ENCODE measurements around the gene COL15A1. TPM values are rescaled to one million over a fixed set of nuclear protein-coding genes. Genes with fewer than 3 reads are reported as not detected.
A peak's percentile ranks its signal among the peaks of the same experiment; 100 is the strongest.

The COL15A1 gene
- total and polyA plus RNA-seq, 5 donors from 2014 or later = 0.03 to 0.10 (median 0.06) TPM; not detected in 2

DNA sequence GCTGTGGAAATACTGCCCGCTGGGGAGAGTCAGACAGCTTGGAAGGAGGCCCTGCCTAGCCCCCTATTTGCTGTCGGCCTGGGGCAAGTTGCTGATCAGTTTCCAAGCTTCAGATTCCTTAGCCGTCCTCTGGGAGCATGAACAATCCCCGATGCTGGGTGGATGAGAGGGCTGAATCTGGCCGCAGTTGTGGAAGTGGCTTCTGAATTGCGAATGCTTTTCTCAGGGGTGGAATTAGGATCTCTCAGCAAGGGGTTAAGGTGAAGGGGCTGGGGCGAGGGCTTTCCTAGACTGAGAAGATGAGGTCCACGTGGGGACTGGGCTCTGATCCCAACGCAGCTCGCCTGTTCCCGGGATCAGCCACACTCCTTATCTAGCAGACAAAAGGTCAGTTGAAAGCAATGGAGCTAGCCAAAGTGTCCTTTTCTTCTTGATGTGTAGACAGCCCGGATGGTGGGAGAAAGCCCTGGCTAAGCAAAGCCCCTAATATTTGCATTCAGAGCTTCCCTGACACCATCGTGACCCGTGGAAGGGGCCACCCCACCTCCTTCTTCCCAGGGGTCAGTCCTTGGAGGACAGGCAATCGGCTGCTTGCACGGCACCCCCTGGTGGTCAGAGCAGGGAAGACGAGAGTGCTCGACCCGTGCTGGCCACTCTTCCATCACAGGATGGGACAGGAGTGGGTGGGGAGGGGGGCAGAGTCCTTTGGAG, 54.9 kb downstream of the COL15A1 start:
- H3K27ac ChIP-seq (ENCODE audit: insufficient read depth, low read length, poor library complexity, severe bottlenecking) = no peak overlapping the region

GRCh38 chr9:98999152-98999525, 55.4 kb downstream of the COL15A1 start:
- no peaks in the 10 kb centered on the region for H3K9me3 ChIP-seq (ENCODE audit: control insufficient read depth in 2 of 2, low read length in 2 of 2)
- H3K4me1 Mint-ChIP-seq = peaks cover 6 to 23% (median 15%) of the 10 kb centered on the region in 4 donors
- no peaks in the 10 kb centered on the region for H3K27me3 ChIP-seq (ENCODE audit: control insufficient read depth, insufficient read depth, low read length)
- no peaks in the 10 kb centered on the region for H3K36me3 Mint-ChIP-seq
- no peak overlapping the region for H3K27ac Mint-ChIP-seq
- H3K36me3 ChIP-seq (ENCODE audit: control insufficient read depth, insufficient read depth, low read length) = no peaks in the 10 kb centered on the region
- H3K4me1 ChIP-seq (ENCODE audit: control insufficient read depth, insufficient read depth, low read length, poor library complexity, severe bottlenecking) = peaks cover 8% of the 10 kb centered on the region
- no peak overlapping the region for H3K4me3 ChIP-seq (ENCODE audit: low read depth, low read length)
- no peak for DNase-seq
- H3K4me3 Mint-ChIP-seq = no peak overlapping the region
- no peaks in the 10 kb centered on the region for H3K9me3 Mint-ChIP-seq
- no peak overlapping the region for H3K27ac ChIP-seq (ENCODE audit: insufficient read depth, low read length, poor library complexity, severe bottlenecking)
- H3K27me3 Mint-ChIP-seq = peaks cover 6% of the 10 kb centered on the region
- no peak for ATAC-seq (ENCODE audit: low read depth in 2 of 2)

More for the DNA sequence above, 54.9 kb downstream of the COL15A1 start:
- no peaks in the 10 kb centered on the region for H3K9me3 ChIP-seq (ENCODE audit: control insufficient read depth in 2 of 2, low read length in 2 of 2)
- H3K4me1 Mint-ChIP-seq = peaks cover 6 to 26% (median 15%) of the 10 kb centered on the region in 4 donors
- H3K4me3 ChIP-seq (ENCODE audit: low read depth, low read length) = no peak overlapping the region
- no peaks in the 10 kb centered on the region for H3K36me3 ChIP-seq (ENCODE audit: control insufficient read depth, insufficient read depth, low read length)
- ATAC-seq (ENCODE audit: low read depth in 2 of 2) (peak in 1 of 2 donors; percentile 49), DNase-seq (peak; percentile 16 to 47 (median 26))
- H3K4me1 ChIP-seq (ENCODE audit: control insufficient read depth, insufficient read depth, low read length, poor library complexity, severe bottlenecking) = peaks cover 8% of the 10 kb centered on the region
- no peak overlapping the region for H3K27ac Mint-ChIP-seq
- peaks cover 6% of the 10 kb centered on the region for H3K27me3 Mint-ChIP-seq
- H3K27me3 ChIP-seq (ENCODE audit: control insufficient read depth, insufficient read depth, low read length) = no peaks in the 10 kb centered on the region
- H3K9me3 Mint-ChIP-seq = no peaks in the 10 kb centered on the region
- H3K36me3 Mint-ChIP-seq = no peaks in the 10 kb centered on the region
- H3K4me3 Mint-ChIP-seq = no peak overlapping the region

DNA sequence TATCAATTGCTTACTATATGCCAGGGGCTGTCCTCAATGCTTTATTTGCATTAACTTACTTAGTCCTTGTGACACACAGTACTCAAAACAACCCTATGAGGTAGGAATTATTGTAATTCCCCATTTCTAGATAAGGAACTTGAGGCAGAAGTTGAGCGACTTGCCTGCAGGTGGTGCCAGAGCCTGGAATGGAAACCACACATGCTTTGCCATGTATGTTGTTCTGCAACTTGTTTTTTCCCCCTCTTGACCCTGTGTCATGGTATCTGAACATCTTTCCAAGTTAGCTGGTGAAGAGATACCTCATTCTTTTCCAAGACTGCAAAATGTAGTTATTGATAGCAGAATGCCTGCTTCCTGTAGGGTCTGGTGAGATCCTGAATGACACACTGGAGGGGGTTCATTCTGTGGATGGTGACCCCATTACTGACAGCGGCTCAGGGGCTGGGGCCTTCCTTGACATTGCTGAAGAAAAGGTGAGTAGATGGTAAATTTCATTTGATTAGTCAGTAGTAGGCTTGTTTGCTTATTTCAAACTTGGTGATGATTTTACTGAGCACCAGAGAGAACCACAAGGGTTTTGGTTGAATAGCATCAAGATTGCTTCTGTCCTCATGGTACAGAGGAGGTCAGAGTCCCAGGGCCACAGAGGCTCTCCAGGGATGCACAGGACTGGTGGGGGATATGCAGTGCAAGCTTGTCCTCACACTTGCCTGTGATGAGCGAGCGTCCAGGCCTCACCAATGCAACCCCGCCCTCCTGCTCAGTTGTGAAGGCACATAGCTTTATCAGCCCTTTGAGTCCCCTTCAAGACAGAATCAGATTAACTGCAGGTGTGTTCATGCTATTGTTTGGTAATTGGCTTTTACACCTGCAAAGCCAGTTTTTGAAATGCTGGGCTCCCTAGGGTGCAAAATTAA, 57.0 kb downstream of the COL15A1 start:
- H3K27ac Mint-ChIP-seq = peak overlapping the region in 1 of 3 donors; percentile 63
- Histone ChIP-seq H3K27me3 (ENCODE audit: control insufficient read depth, insufficient read depth, low read length) (no peaks in the 10 kb centered on the region), H3K36me3 (ENCODE audit: control insufficient read depth, insufficient read depth, low read length) (no peaks in the 10 kb centered on the region), H3K9me3 (ENCODE audit: control insufficient read depth in 2 of 2, low read length in 2 of 2) (no peaks in the 10 kb centered on the region), H3K27ac (ENCODE audit: insufficient read depth, low read length, poor library complexity, severe bottlenecking) (no peak overlapping the region), H3K4me1 (ENCODE audit: control insufficient read depth, insufficient read depth, low read length, poor library complexity, severe bottlenecking) (peaks cover 8% of the 10 kb centered on the region), H3K4me3 (ENCODE audit: low read depth, low read length) (no peak overlapping the region)
- peaks cover 6% of the 10 kb centered on the region for H3K27me3 Mint-ChIP-seq
- H3K4me3 Mint-ChIP-seq = no peak overlapping the region
- H3K9me3 Mint-ChIP-seq = no peaks in the 10 kb centered on the region
- DNase-seq (peak; percentile 39 to 84 (median 58)), ATAC-seq (ENCODE audit: low read depth in 2 of 2) (peak; percentile 50 to 60)
- H3K36me3 Mint-ChIP-seq = no peaks in the 10 kb centered on the region
- peaks cover 6 to 24% (median 17%) of the 10 kb centered on the region in 4 donors for H3K4me1 Mint-ChIP-seq

DNA sequence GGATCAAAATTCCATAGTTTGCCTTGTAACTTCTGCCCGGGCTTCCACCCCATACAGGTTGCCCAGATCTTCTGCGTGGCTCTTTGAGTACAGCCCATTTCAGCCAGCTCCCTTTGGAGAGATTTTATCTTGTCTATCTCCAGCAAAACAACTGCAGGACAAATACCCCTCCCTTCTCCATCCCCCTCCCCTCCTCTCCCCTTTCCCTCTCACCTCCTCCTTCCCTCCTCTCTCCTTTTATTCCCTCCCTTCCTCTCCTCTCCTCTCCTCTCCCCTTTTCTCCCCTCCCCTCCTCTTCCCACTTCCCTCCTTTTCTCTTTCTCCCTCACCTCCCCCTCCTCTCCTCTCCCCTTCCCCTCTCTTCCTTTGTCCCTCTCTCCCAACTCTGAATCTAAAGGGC, 58.2 kb downstream of the COL15A1 start:
- no peak overlapping the region for H3K4me3 Mint-ChIP-seq
- no peaks in the 10 kb centered on the region for H3K36me3 ChIP-seq (ENCODE audit: control insufficient read depth, insufficient read depth, low read length)
- peaks cover 10% of the 10 kb centered on the region for H3K27me3 Mint-ChIP-seq
- ATAC-seq (ENCODE audit: low read depth in 2 of 2) = no peak
- H3K4me1 Mint-ChIP-seq = peaks cover 6 to 25% (median 18%) of the 10 kb centered on the region in 4 donors
- no peak overlapping the region for H3K27ac ChIP-seq (ENCODE audit: insufficient read depth, low read length, poor library complexity, severe bottlenecking)
- H3K36me3 Mint-ChIP-seq = no peaks in the 10 kb centered on the region
- no peaks in the 10 kb centered on the region for H3K9me3 Mint-ChIP-seq
- H3K27me3 ChIP-seq (ENCODE audit: control insufficient read depth, insufficient read depth, low read length) = no peaks in the 10 kb centered on the region
- no peak for DNase-seq
- H3K27ac Mint-ChIP-seq = no peak overlapping the region
- no peak overlapping the region for H3K4me3 ChIP-seq (ENCODE audit: low read depth, low read length)
- H3K4me1 ChIP-seq (ENCODE audit: control insufficient read depth, insufficient read depth, low read length, poor library complexity, severe bottlenecking) = peaks cover 8% of the 10 kb centered on the region
- no peaks in the 10 kb centered on the region for H3K9me3 ChIP-seq (ENCODE audit: control insufficient read depth in 2 of 2, low read length in 2 of 2)

GRCh38 chr9:99002706-99003105, 59.0 kb downstream of the COL15A1 start:
- H3K9me3 Mint-ChIP-seq = no peaks in the 10 kb centered on the region
- Histone ChIP-seq H3K9me3 (ENCODE audit: control insufficient read depth in 2 of 2, low read length in 2 of 2) (no peaks in the 10 kb centered on the region), H3K4me1 (ENCODE audit: control insufficient read depth, insufficient read depth, low read length, poor library complexity, severe bottlenecking) (peaks cover 8% of the 10 kb centered on the region), H3K27ac (ENCODE audit: insufficient read depth, low read length, poor library complexity, severe bottlenecking) (no peak overlapping the region), H3K36me3 (ENCODE audit: control insufficient read depth, insufficient read depth, low read length) (no peaks in the 10 kb centered on the region), H3K27me3 (ENCODE audit: control insufficient read depth, insufficient read depth, low read length) (no peaks in the 10 kb centered on the region), H3K4me3 (ENCODE audit: low read depth, low read length) (no peak overlapping the region)
- no peak overlapping the region for H3K27ac Mint-ChIP-seq
- no peak overlapping the region for H3K4me3 Mint-ChIP-seq
- ATAC-seq (ENCODE audit: low read depth in 2 of 2) (no peak), DNase-seq (no peak)
- H3K36me3 Mint-ChIP-seq = no peaks in the 10 kb centered on the region
- peaks cover 6 to 25% (median 16%) of the 10 kb centered on the region in 4 donors for H3K4me1 Mint-ChIP-seq
- H3K27me3 Mint-ChIP-seq = peaks cover 10% of the 10 kb centered on the region

GRCh38 chr9:99003308-99003707, 59.6 kb downstream of the COL15A1 start:
- ATAC-seq (ENCODE audit: low read depth in 2 of 2) = no peak
- DNase-seq = no peak
- Mint-ChIP-seq H3K36me3 (no peaks in the 10 kb centered on the region), H3K27me3 (peaks cover 5% of the 10 kb centered on the region), H3K27ac (peak overlapping the region in 2 of 3 donors; percentile 61 to 71), H3K4me1 (peaks cover 6 to 25% (median 16%) of the 10 kb centered on the region in 4 donors), H3K4me3 (no peak overlapping the region), H3K9me3 (no peaks in the 10 kb centered on the region)
- Histone ChIP-seq H3K27ac (ENCODE audit: insufficient read depth, low read length, poor library complexity, severe bottlenecking) (no peak overlapping the region), H3K27me3 (ENCODE audit: control insufficient read depth, insufficient read depth, low read length) (no peaks in the 10 kb centered on the region), H3K4me1 (ENCODE audit: control insufficient read depth, insufficient read depth, low read length, poor library complexity, severe bottlenecking) (peaks cover 8% of the 10 kb centered on the region), H3K36me3 (ENCODE audit: control insufficient read depth, insufficient read depth, low read length) (no peaks in the 10 kb centered on the region), H3K4me3 (ENCODE audit: low read depth, low read length) (no peak overlapping the region), H3K9me3 (ENCODE audit: control insufficient read depth in 2 of 2, low read length in 2 of 2) (no peaks in the 10 kb centered on the region)

- H3K27me3 ChIP-seq (ENCODE audit: control insufficient read depth, insufficient read depth, low read length) = no peaks in the 10 kb centered on the region
- Mint-ChIP-seq H3K27ac (peak overlapping the region in 2 of 3 donors; percentile 71 to 82), H3K9me3 (no peaks in the 10 kb centered on the region), H3K4me1 (peaks cover 9 to 25% (median 16%) of the 10 kb centered on the region in 4 donors), H3K27me3 (peaks cover 4% of the 10 kb centered on the region), H3K36me3 (no peaks in the 10 kb centered on the region), H3K4me3 (no peak overlapping the region)
- no peak overlapping the region for H3K4me3 ChIP-seq (ENCODE audit: low read depth, low read length)
- H3K4me1 ChIP-seq (ENCODE audit: control insufficient read depth, insufficient read depth, low read length, poor library complexity, severe bottlenecking) = peaks cover 8% of the 10 kb centered on the region
- no peaks in the 10 kb centered on the region for H3K36me3 ChIP-seq (ENCODE audit: control insufficient read depth, insufficient read depth, low read length)
- ATAC-seq (ENCODE audit: low read depth in 2 of 2) (no peak), DNase-seq (no peak)
- H3K9me3 ChIP-seq (ENCODE audit: control insufficient read depth in 2 of 2, low read length in 2 of 2) = no peaks in the 10 kb centered on the region
- H3K27ac ChIP-seq (ENCODE audit: insufficient read depth, low read length, poor library complexity, severe bottlenecking) = no peak overlapping the region
Observed at GRCh38 chr9:99004115-99004514, 60.4 kb downstream of the COL15A1 start.

Measured in CD4-positive, CD25-positive, alpha-beta regulatory T cell (primary cell).